ENCODE data around the gene A2M.

GRCh38 chr12:9148926-9149325 is 33.2 kb upstream of the A2M start:
- TF ChIP-seq, protein P1, sequence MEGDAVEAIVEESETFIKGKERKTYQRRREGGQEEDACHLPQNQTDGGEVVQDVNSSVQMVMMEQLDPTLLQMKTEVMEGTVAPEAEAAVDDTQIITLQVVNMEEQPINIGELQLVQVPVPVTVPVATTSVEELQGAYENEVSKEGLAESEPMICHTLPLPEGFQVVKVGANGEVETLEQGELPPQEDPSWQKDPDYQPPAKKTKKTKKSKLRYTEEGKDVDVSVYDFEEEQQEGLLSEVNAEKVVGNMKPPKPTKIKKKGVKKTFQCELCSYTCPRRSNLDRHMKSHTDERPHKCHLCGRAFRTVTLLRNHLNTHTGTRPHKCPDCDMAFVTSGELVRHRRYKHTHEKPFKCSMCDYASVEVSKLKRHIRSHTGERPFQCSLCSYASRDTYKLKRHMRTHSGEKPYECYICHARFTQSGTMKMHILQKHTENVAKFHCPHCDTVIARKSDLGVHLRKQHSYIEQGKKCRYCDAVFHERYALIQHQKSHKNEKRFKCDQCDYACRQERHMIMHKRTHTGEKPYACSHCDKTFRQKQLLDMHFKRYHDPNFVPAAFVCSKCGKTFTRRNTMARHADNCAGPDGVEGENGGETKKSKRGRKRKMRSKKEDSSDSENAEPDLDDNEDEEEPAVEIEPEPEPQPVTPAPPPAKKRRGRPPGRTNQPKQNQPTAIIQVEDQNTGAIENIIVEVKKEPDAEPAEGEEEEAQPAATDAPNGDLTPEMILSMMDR (IDR thresholded peaks at IDR 0.05): no peak
- TF ChIP-seq POLR2AphosphoS5 (IDR thresholded peaks at IDR 0.05) (no peak), POLR2A (IDR thresholded peaks at IDR 0.05) (no peak)
